ENCODE data around the gene TMEM63A. TPM values are rescaled to one million over a fixed set of nuclear protein-coding genes. Genes with fewer than 3 reads are reported as not detected.

TMEM63A gene
- total and polyA plus RNA-seq, 10 of the 15 experiments (the other 5 are each of a cell fraction or from before 2014, with no cell fraction given), result 1.3 to 33.5 (median 15.2) TPM

DNA sequence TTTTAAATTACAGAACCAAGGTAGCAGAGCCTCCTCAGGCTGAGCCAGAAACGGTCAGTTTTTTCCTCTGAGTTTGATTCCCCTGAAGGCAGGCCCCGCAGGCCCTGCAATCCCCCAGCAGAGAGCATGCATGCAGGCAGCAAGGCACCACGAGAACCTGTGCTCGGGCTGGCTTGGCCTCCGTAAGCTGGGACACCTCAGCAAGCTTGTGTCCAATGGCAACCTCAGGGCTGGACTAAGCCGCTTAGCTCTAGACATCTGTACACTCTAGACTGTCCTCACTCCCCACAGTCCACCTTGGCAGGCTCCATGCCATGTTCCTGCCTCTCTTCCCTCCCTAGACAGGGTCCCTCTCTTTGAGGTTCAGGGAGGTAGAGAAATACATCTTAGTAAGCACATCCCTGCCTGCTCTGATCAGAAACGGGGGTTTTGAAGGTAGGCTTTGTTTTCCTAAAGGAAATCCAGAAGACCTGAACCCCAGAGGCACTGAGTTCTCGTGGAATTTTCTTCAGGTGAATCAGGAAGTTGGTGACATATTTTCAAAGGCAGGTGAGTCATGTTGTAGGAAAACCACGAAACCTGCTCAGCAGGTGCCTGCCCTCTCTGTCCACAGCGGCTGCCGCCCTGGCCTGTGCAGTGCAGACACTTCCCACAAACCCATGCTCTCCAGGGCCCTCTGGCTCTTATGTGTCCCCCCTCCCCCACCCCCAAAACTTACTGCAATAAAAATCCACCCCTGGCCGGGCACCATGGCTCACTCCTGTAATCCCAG, 7.0 kb downstream of the TMEM63A start:
- FAIRE-seq, result no peak
- H3K4me1 ChIP-seq (ENCODE audit: control insufficient read depth, insufficient read depth, low read length), result peaks cover 12% of the 10 kb centered on the region
- CTCF ChIA-PET, result interaction anchor here (0.7 kb wide), 1 partner anchor 296 kb away, joined by 4 read pairs; no protein-coding TSS in a partner anchor
- DNase-seq (ENCODE audit: low read depth, low spot score), result no peak
- no peak for ATAC-seq
- POLR2A ChIA-PET, result no interaction called here
- H3K4me2 ChIP-seq (ENCODE audit: control insufficient read depth, insufficient read depth), result no peak overlapping the region
- RAD21 ChIA-PET (ENCODE audit: unreplicated experiment), result no interaction called here
- no peak overlapping the region for H3K9ac ChIP-seq (ENCODE audit: control insufficient read depth, insufficient read depth, low read length)
- H4K20me1 ChIP-seq (ENCODE audit: control insufficient read depth, insufficient read depth), result 0 out of 2 replicates have a peak, but pooled peaks cover 3% of the 10 kb centered on the region
- H2AFZ ChIP-seq (ENCODE audit: control insufficient read depth, low read depth, low read length), result no peak overlapping the region
- 91% methylated on average over 12 of the region's 12 CpGs for WGBS (ENCODE audit: insufficient coverage, insufficient replicate concordance, low lambda C conversion rate, missing lambda C conversion rate)
- SMC1A ChIA-PET (ENCODE audit: uncharacterized antibody, unreplicated experiment), result interaction anchor here (1.1 kb wide), 1 partner anchor 98 kb away, joined by 3 read pairs; no protein-coding TSS in a partner anchor
- TF ChIP-seq GATAD2B (conservative IDR thresholded peaks at IDR 0.05; ENCODE audit: low read depth) (no peak), DPF2 (IDR thresholded peaks at IDR 0.05) (no peak), TBL1XR1 (IDR thresholded peaks at IDR 0.05; ENCODE audit: low read depth, low read length) (no peak), ZBED1 (IDR thresholded peaks at IDR 0.05; ENCODE audit: borderline replicate concordance) (no peak), MEF2B (IDR thresholded peaks at IDR 0.05; ENCODE audit: partially characterized antibody, poor library complexity, severe bottlenecking) (no peak), CBFB (IDR thresholded peaks at IDR 0.05; ENCODE audit: low read depth) (no peak), ZNF274 (IDR thresholded peaks at IDR 0.05; ENCODE audit: insufficient read depth, insufficient read length) (no peak), NFXL1 (IDR thresholded peaks at IDR 0.05; ENCODE audit: borderline replicate concordance) (no peak), EZH2 (IDR thresholded peaks at IDR 0.05; ENCODE audit: borderline replicate concordance, control insufficient read depth, low read depth, low read length) (no peak), TAF1 (IDR thresholded peaks at IDR 0.05; ENCODE audit: borderline replicate concordance, low read depth, low read length) (no peak), SREBF1 (IDR thresholded peaks at IDR 0.05; ENCODE audit: low read length) (no peak), TARDBP (IDR thresholded peaks at IDR 0.05; ENCODE audit: borderline replicate concordance) (no peak), ZNF384 (IDR thresholded peaks at IDR 0.05; ENCODE audit: borderline replicate concordance, low read depth, low read length) (no peak), ASH2L (IDR thresholded peaks at IDR 0.05; ENCODE audit: borderline replicate concordance, low read depth) (no peak)
- TF ChIP-seq, protein P1, sequence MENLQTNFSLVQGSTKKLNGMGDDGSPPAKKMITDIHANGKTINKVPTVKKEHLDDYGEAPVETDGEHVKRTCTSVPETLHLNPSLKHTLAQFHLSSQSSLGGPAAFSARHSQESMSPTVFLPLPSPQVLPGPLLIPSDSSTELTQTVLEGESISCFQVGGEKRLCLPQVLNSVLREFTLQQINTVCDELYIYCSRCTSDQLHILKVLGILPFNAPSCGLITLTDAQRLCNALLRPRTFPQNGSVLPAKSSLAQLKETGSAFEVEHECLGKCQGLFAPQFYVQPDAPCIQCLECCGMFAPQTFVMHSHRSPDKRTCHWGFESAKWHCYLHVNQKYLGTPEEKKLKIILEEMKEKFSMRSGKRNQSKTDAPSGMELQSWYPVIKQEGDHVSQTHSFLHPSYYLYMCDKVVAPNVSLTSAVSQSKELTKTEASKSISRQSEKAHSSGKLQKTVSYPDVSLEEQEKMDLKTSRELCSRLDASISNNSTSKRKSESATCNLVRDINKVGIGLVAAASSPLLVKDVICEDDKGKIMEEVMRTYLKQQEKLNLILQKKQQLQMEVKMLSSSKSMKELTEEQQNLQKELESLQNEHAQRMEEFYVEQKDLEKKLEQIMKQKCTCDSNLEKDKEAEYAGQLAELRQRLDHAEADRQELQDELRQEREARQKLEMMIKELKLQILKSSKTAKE (IDR thresholded peaks at IDR 0.05; ENCODE audit: low read depth, poor library complexity, severe bottlenecking), result no peak
- no peaks in the 10 kb centered on the region for H3K27me3 ChIP-seq (replicated peaks in 1 of 2; ENCODE audit: control insufficient read depth in 2 of 2, insufficient read depth in 2 of 2, low read length in 1 of 2)
- BruUV-seq (replicated peaks), result no TSS peak
- no peaks in the 10 kb centered on the region for H3K9me3 ChIP-seq (replicated peaks; ENCODE audit: control insufficient read depth, insufficient read depth, low read length)
- H3K4me3 ChIP-seq, result no peak overlapping the region
- in situ Hi-C loops (cut with MboI), result no loop called here
- intact Hi-C loops (cut with micrococcal nuclease; ENCODE audit: unreplicated experiment), result no loop called here
- H3K27ac ChIP-seq (ENCODE audit: control insufficient read depth, insufficient read depth), result no peak overlapping the region
- peaks cover 4% of the 10 kb centered on the region for H3K79me2 ChIP-seq (ENCODE audit: control insufficient read depth, insufficient read depth, low read length)
- peaks cover 4 to 8% of the 10 kb centered on the region in 2 experiments; a peak in 3 of 4 replicates for H3K36me3 ChIP-seq (ENCODE audit: control insufficient read depth in 2 of 2, insufficient read depth in 2 of 2, low read length in 1 of 2)
